ENCODE data around the gene UQCRC1.

Gene UQCRC1

DNA sequence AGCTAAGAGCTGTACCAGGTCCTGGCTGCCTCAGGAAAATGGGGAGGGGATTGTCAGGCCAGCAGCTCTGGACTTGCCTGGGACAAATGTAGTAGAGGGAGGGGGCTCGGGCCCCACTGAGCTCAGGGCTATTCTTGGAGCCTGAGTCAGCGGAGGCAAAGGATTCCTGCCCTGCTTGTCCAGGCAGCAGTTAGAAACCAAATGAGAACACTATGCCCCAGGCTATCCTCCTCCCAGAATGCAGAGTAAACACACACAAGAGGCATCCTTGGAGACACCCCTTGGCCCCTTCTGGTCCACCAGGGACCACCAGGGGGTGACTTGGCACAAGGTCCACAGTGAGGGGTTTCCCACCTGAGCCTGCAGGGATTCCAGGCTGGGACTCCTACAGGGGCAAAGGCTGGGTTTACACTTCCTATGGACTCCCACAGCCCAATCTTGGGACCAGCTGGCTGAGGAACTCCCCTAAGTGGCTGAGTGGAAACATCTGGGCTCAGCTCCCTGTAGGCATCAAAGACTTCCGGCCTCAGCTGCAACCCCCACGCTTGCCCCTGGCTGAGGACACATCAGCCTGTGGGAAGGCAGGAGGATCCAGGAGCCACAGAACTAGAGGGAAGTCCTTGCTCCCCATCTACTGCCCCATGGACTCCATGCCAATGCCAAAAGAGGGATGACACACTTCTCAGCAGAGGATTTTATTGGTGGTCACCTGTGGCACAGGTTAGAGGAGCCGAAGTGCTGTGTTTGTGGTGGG, 10.9 kb downstream of the UQCRC1 start:
- no peak for DNase-seq

- no peak for DNase-seq
These were observed 12.0 kb downstream of the UQCRC1 start for GRCh38 chr3:48597408-48597800.

- DNase-seq, result no peak
These were observed 12.6 kb downstream of the UQCRC1 start for GRCh38 chr3:48596676-48597407.

GRCh38 chr3:48596157-48596556, 13.3 kb downstream of the UQCRC1 start:
- no peak for DNase-seq

DNA sequence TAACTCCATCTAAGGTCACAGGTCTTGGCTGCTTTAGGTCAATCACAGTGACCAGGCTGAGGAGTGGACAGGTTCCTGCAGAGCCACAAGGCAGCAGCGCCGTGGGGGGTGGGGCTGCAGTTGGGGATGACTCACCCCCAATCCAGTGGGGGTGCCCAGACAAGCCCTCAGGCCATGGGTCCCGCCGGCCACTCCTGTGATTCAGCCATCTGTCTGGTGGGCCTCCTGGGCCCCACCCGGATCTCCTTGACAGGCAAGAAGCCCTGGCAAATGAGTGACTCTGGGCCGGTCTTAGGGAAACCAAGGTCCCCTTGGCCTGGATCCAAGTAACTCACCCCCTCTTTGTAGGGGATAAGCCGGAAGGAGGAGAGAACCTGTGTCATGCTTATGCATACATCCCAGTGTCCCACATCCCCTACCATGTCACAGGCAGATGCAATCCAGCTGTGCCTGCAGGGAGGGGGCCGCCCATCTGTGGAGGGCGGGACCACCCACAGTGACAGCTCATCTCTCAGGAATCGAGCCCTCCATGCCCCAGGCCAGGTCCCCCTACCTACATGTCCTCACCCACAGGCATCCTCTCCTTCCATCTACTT, 13.8 kb downstream of the UQCRC1 start:
- no peak for DNase-seq

DNA sequence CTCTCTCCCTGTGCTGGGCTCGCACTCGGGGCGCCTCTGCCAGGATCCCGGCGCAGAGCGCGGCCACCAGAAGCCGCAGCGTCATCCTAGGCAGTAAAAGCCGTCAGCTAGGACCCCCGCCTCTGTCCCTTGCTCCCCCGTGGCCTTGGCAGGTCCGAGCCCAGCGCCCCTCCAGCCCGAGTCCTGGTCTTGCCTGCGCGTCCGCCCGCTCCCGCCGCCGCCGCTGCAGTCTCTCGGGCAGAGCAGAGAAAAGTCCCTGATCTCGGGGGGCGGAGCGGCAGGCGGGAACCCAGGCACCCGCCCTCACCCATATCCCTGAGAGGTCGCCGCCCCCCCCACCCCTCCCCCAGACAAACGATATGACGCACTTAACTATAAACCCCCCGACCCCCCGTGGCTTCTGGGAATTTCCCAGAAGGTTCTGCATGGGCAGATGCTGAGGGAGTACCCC, 14.3 kb downstream of the UQCRC1 start, which contains the start of gene COL7A1:
COL7A1 (minus strand) TSS at position 255 of the 451 bp plus-strand sequence; CDS start at position 85, 170 bp downstream.
- DNase-seq, result no peak

- DNase-seq, result no peak
These were observed 14.9 kb downstream of the UQCRC1 start for GRCh38 chr3:48594417-48595049.

DNA sequence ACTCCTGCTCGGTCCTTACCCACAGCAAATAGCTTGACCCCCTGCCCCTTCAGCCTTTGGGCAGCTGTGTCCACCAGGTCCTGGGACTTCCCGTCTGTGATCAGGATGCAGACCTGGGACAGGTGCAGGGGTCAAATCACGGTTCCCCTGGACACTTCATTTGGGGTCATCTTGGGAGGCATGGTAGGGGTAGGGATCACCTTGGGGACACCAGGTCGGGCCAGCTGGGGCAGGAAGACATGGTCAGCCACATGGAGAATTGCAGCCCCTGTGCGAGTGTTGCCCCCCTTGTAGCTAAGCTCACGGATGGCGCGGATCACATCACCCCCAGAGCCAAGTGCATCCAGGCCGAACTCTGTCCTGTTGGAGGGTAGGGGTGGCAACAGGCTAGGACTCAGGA, 16.1 kb downstream of the UQCRC1 start:
- no peak for DNase-seq

DNA sequence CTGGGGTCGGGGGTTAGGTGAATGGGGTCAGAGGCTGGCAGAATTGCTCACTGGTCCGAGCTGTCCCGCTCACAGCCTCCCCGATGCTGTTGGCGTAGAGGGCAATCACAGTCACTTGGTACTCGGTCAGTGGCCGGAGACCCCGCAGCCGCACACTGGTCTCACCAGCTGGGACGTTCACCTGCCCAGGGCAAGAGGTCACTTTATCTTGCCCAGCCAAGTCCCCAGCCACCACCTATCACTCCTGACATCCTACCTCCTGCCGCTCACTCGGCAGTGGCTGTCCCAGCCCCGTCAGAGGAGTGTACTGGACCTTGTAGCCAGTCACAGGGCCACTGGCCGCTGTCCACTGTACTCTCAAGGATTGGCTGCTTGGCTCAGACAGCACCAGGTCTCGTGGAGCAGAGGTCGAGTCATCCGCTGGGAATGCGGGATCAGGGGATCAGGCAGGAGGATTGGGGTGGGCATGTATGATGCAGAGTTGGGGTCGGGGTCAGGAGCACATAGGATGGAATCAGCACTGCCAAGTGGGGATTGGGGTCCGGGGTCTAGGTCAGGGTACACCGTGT, 16.8 kb downstream of the UQCRC1 start:
- DNase-seq, result no peak

- DNase-seq, result no peak
These were observed 17.4 kb downstream of the UQCRC1 start for GRCh38 chr3:48591886-48592518.

DNA sequence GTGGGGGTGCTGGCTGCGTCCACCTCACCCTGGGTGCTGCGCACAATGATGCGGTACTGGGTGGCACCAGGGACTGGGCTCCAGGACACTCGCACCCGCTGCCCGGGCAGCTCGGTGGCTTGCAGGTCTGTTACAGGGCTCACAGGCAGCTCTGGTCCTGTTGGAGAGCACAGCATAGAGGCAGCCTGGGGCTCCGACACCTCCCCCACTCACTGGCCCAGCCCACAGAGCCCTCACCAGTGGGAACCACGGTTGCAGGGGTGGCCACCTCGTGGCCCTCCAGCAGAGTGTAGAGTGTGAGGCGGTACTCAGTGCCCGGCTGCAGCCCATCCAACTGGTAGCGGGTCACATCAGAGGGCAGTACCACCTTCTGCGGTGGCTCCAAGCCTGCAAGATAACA, 18.0 kb downstream of the UQCRC1 start:
- no peak for DNase-seq

GRCh38 chr3:48588230-48588629, 21.2 kb downstream of the UQCRC1 start:
- no peak for DNase-seq

GRCh38 chr3:48587686-48588085, 21.8 kb downstream of the UQCRC1 start:
- DNase-seq, result no peak

DNA sequence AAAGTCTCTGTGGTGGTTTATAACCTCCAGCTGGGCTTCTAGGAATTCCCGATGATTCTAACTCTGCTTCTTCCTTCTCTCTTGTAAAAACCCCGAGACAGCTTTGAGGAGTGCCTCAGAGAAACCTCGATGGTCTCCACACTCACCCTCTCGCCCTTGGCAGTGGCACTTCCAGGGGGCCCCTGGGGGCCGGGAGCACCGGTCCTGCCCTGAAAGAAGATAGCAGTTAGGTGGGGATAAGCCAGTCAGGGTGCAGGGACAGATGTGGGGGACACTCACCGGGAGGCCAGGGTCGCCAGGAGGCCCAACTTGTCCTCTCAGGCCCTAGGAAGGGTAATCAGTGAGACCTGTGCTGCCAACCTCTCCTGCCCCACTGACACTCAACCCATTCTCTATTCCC, 24.0 kb downstream of the UQCRC1 start:
- DNase-seq, result no peak

DNA sequence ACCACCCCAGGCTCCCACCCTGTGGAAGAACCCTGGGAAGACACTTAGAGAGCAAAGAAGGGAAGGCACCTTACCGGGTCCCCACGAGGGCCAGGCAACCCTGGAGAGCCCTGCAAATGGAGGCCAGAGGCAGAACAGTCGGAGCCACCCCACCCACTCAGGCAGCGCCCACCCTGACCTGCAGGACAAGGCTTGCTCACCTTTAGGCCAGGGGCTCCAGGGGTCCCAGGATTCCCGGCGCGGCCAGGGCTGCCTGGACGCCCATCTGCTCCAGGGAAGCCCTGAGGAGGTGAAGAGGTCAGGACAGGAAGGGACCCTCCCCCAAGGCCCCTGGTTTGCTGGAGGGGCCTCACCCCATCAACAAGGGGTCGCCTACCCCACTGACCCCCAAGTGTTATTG, 24.6 kb downstream of the UQCRC1 start:
- DNase-seq, result no peak

GRCh38 chr3:48581621-48582481, 27.6 kb downstream of the UQCRC1 start:
- DNase-seq, result no peak

DNA sequence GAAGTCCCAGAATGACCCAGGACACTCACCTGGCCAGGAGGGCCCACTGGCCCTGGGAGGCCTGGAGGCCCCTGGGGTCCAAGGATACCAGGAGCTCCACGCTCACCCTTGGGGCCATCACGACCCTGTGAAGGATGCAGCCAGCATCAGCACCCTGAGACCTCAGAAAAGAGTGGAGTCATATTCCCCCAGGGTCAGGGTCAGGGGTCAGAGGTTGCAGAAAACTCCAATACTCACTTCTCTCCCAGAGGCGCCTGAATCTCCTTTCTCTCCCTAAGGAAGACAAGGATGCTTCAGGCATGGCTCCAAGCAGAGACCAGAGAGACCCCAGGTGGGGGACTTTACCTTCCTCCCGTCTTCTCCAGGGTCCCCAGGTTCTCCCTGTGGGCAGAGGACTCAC, 32.8 kb downstream of the UQCRC1 start:
- DNase-seq, result no peak

DNA sequence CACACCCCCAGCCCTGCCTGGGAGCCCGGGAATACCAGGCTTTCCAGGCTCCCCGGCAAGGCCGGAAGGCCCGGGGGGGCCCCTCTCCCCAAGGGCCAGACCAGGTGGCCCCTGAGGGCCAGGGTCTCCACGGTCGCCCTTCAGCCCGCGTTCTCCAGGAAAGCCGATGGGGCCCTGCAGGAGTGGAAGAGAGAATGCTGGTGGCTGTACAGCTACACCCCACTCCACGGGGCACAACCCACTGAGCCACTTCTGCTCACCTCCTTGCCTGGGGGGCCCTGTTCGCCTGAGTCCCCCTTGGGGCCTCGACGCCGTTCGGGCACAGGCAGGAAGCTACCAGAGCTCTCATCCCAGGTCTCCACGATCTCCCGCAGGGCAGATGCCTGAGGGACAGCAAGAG, 34.1 kb downstream of the UQCRC1 start:
- no peak for DNase-seq

- DNase-seq, result no peak
These were observed 35.4 kb downstream of the UQCRC1 start for GRCh38 chr3:48573973-48574585.

- no peak for DNase-seq
These were observed 36.9 kb downstream of the UQCRC1 start for GRCh38 chr3:48572517-48572916.

- no peak for DNase-seq
These were observed 37.5 kb downstream of the UQCRC1 start for GRCh38 chr3:48571938-48572337.
